A549 (cell line): ENCODE data around the gene EXOC4.

Experiments
- BHLHE40 ChIP-seq: IDR thresholded peaks from 2 replicates; pipeline ENCODE4 v1.6.1; 2012; ENCODE audit warnings: low read depth, low read length, inconsistent platforms
- CEBPB ChIP-seq, 2 experiments: fragments of >200 bp in 1 of 2; sonication (Bioruptor Twin) in 1 of 2; formaldehyde crosslinking in 1 of 2; IDR thresholded peaks; 2 replicates each; pipeline ENCODE4 v1.6.1; 2012 to 2016
- CTCF ChIP-seq: fragments of >200 bp; sonication (Bioruptor Twin); formaldehyde crosslinking; IDR thresholded peaks from 3 replicates; pipeline ENCODE4 v1.5.1; 2016
- ESRRA ChIP-seq: fragments of 150-350 bp; IDR thresholded peaks from 2 replicates; pipeline ENCODE4 v1.6.1; 2014; ENCODE audit warnings: mild to moderate bottlenecking, low read length, borderline replicate concordance
- POLR2A ChIP-seq: IDR thresholded peaks from 2 replicates; pipeline ENCODE4 v1.6.1; 2012; ENCODE audit warnings: mild to moderate bottlenecking, low read length
- POLR2AphosphoS2 ChIP-seq: conservative IDR thresholded peaks from 2 replicates; pipeline ENCODE4 v1.6.1; 2012; ENCODE audit warnings: low read length, improper control_type of control experiment, inconsistent platforms
- RAD21 ChIP-seq, 2 experiments: fragments of >200 bp in 1 of 2; sonication (Bioruptor Twin) in 1 of 2; formaldehyde crosslinking in 1 of 2; IDR thresholded peaks in 1 of 2; conservative IDR thresholded peaks in 1 of 2; 2 replicates in 1 of 2; 3 replicates in 1 of 2; pipeline ENCODE4 v1.6.1; 2012 to 2018; ENCODE audit warnings: inconsistent platforms in 1 of 2
- RCOR1 ChIP-seq: fragments of 150-350 bp; IDR thresholded peaks from 2 replicates; pipeline ENCODE4 v1.6.1; 2014; ENCODE audit warnings: antibody characterized with exemption, low read length, low read depth
- RNF2 ChIP-seq: fragments of 200-600 bp; sonication (generic); IDR thresholded peaks from 2 replicates; pipeline ENCODE4 v1.6.1; 2016; ENCODE audit warnings: low read depth, mild to moderate bottlenecking, antibody characterized with exemption, moderate library complexity, borderline replicate concordance
- TP53 ChIP-seq: fragments of 250-450 bp; sonication (Bioruptor Pico); IDR thresholded peaks from 2 replicates; pipeline ENCODE4 v1.5.0; 2021; ENCODE audit warnings: mild to moderate bottlenecking, moderate library complexity
- ZFP36 ChIP-seq: fragments of 450-650 bp; IDR thresholded peaks from 2 replicates; pipeline ENCODE4 v1.6.1; 2014; ENCODE audit warnings: borderline replicate concordance; ENCODE audit not compliant: partially characterized antibody
- TF ChIP-seq, protein P1 (sequence below): fragments of 450-650 bp; IDR thresholded peaks from 2 replicates; pipeline ENCODE4 v1.6.1; 2014; ENCODE audit warnings: antibody characterized with exemption

GRCh38 chr7:133587903-133588302 is 335.0 kb downstream of the EXOC4 start:
- TF ChIP-seq CTCF (no peak), BHLHE40 (no peak), POLR2A (no peak), ESRRA (no peak), CEBPB (IDR thresholded peaks at IDR 0.05) (no peak), RCOR1 (no peak), POLR2AphosphoS2 (no peak), ZFP36 (no peak), TP53 (CRISPR knock-in tag) (no peak), RAD21 (conservative IDR thresholded peaks at IDR 0.05 in 1 of 2, IDR thresholded peaks at IDR 0.05 in 1 of 2) (no peak), RNF2 (no peak)
- TF ChIP-seq, protein P1, sequence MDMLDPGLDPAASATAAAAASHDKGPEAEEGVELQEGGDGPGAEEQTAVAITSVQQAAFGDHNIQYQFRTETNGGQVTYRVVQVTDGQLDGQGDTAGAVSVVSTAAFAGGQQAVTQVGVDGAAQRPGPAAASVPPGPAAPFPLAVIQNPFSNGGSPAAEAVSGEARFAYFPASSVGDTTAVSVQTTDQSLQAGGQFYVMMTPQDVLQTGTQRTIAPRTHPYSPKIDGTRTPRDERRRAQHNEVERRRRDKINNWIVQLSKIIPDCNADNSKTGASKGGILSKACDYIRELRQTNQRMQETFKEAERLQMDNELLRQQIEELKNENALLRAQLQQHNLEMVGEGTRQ = no peak
